PC-3 (cell line): ENCODE data around the gene SIDT1. TPM values are rescaled to one million over a fixed set of nuclear protein-coding genes. Genes with fewer than 3 reads are reported as not detected.

ENCODE experiments used
- ATAC-seq: fragments of 200-7000 bp; cut with Tn5 transposase; 2 replicates; pipeline ENCODE4 v1.9.1; 2020; ENCODE audit warnings: mild to moderate bottlenecking, moderate library complexity
- BruUV-seq: library from RNA; stranded (reverse); fragments of 400-500 nt; replicated peaks from 2 replicates; lab custom pipeline; 2021; lab: Mats Ljungman, UMichigan
- CTCF ChIA-PET: fragments of 300-600 bp; sonication (Branson Sonifier 250); formaldehyde crosslinking; loops from one replicate; lab custom pipeline; 2022; ENCODE audit warnings: antibody characterized with exemption; lab: Charles Lee
- POLR2A ChIA-PET: fragments of 300-600 bp; sonication (Branson Sonifier 250); formaldehyde crosslinking; loops from one replicate; lab custom pipeline; 2022; ENCODE audit warnings: antibody characterized with exemption; ENCODE audit not compliant: unreplicated experiment; lab: Charles Lee
- DNase-seq: peaks from one replicate; pipeline ENCODE4 v3.0.0-alpha.2; 2015
- H2AFZ ChIP-seq: fragments of 300-600 bp; sonication (generic); 2 replicates; pipeline ENCODE4 v1.6.0; 2016; ENCODE audit warnings: antibody characterized with exemption, low read length
- H3F3A ChIP-seq: fragments of 300-600 bp; sonication (generic); one replicate; pipeline ENCODE4 v1.6.0; 2017; ENCODE audit warnings: antibody characterized with exemption, low read length, control low read depth, mild to moderate bottlenecking; ENCODE audit not compliant: unreplicated experiment
- H3K27ac ChIP-seq: fragments of 300-600 bp; sonication (generic); 2 replicates; pipeline ENCODE4 v1.5.1; 2016; ENCODE audit warnings: mild to moderate bottlenecking, low read length
- H3K27me3 ChIP-seq: fragments of 300-600 bp; sonication (generic); 2 replicates; pipeline ENCODE4 v1.6.1; 2016; ENCODE audit warnings: low read length, mixed read lengths
- H3K36me3 ChIP-seq: fragments of 300-600 bp; sonication (generic); 2 replicates; pipeline ENCODE4 v1.6.1; 2016; ENCODE audit warnings: low read depth, mixed run types, low read length, mixed read lengths
- H3K4me1 ChIP-seq: fragments of 300-600 bp; sonication (generic); 2 replicates; pipeline ENCODE4 v1.5.1; 2016; ENCODE audit warnings: low read length; ENCODE audit not compliant: insufficient read depth
- H3K4me2 ChIP-seq: fragments of 300-600 bp; sonication (generic); 2 replicates; pipeline ENCODE4 v1.6.0; 2016; ENCODE audit warnings: low read length
- H3K4me3 ChIP-seq: fragments of 300-600 bp; sonication (generic); 2 replicates; pipeline ENCODE4 v1.5.1; 2016; ENCODE audit warnings: mild to moderate bottlenecking, low read length, mixed read lengths
- H3K79me2 ChIP-seq: fragments of 300-600 bp; sonication (generic); 2 replicates; pipeline ENCODE4 v1.6.1; 2017; ENCODE audit warnings: low read length, mixed read lengths
- H3K9ac ChIP-seq: fragments of 300-600 bp; sonication (generic); 2 replicates; pipeline ENCODE4 v1.6.0; 2016; ENCODE audit warnings: mild to moderate bottlenecking, low read length
- H3K9me2 ChIP-seq: fragments of 300-600 bp; sonication (generic); replicated peaks from 2 replicates; pipeline ENCODE4 v1.6.1; 2016; ENCODE audit warnings: mixed run types, low read length, mixed read lengths
- H3K9me3 ChIP-seq: fragments of 300-600 bp; sonication (generic); 2 replicates; pipeline ENCODE4 v1.6.1; 2016; ENCODE audit warnings: low read length, mixed read lengths
- H4K20me1 ChIP-seq: fragments of 300-600 bp; sonication (generic); 2 replicates; pipeline ENCODE4 v1.6.1; 2016; ENCODE audit warnings: low read length, mixed read lengths
- EZH2 ChIP-seq: fragments of 300-600 bp; sonication (generic); IDR thresholded peaks from one replicate; pipeline ENCODE4 v1.6.1; 2017; ENCODE audit warnings: antibody characterized with exemption, mild to moderate bottlenecking, low read length; ENCODE audit not compliant: unreplicated experiment
- EZH2phosphoT487 ChIP-seq: fragments of 300-600 bp; sonication (generic); IDR thresholded peaks from 2 replicates; pipeline ENCODE4 v1.6.1; 2018; ENCODE audit warnings: mild to moderate bottlenecking, antibody characterized with exemption, low read length, borderline replicate concordance
- intact Hi-C: fragments of 100-400 bp; cut with micrococcal nuclease; formaldehyde crosslinking; loops from 2 replicates; pipeline ENCODE4 v1.9.0; 2023
- total RNA-seq: library from RNA; depleted of rRNA; stranded (reverse); fragments of >200 nt; gene quantifications from 2 replicates; pipeline ENCODE4 v1.2.3, GENCODE V29; 2014
- TF ChIP-seq, protein P1 (sequence below): fragments of 300-600 bp; sonication (generic); conservative IDR thresholded peaks from 2 replicates; pipeline ENCODE4 v1.5.1; 2017; ENCODE audit warnings: antibody characterized with exemption, low read depth, mild to moderate bottlenecking, low read length

The SIDT1 gene
- total RNA-seq, 1 experiment from 2014 or later = 14.1 TPM

- peak overlapping the region; percentile 40 for H3K9ac ChIP-seq
- no peaks in the 10 kb centered on the region for H3K9me3 ChIP-seq
- ATAC-seq = peak; percentile 37
- no peak overlapping the region for H3K4me3 ChIP-seq
- H3K36me3 ChIP-seq = peaks cover 3% of the 10 kb centered on the region; the same call in 1 of the 2 replicates
- no peaks in the 10 kb centered on the region for H4K20me1 ChIP-seq
- no peaks in the 10 kb centered on the region for H3K27me3 ChIP-seq
- H3K79me2 ChIP-seq = peaks cover 12% of the 10 kb centered on the region
- intact Hi-C loops = loop anchor here (10.0 kb wide), 1 partner anchor 193 kb away; the partner anchor contains the start of genes ATP6V1A and NAA50
- DNase-seq = peak; percentile 76
- peak overlapping the region; percentile 23 for H2AFZ ChIP-seq
- H3F3A ChIP-seq = peaks cover 4% of the 10 kb centered on the region
- peak overlapping the region; percentile 96 for H3K27ac ChIP-seq
- CTCF ChIA-PET = interaction anchor here (0.7 kb wide), 1 partner anchor 10 kb away, joined by 7 read pairs; no protein-coding TSS in a partner anchor
- H3K4me2 ChIP-seq = peak overlapping the region; percentile 64
- peaks cover 53% of the 10 kb centered on the region for H3K4me1 ChIP-seq
- BruUV-seq = no TSS peak
- TF ChIP-seq EZH2 = no peak
- no peak for TF ChIP-seq EZH2phosphoT487
- TF ChIP-seq, protein P1, sequence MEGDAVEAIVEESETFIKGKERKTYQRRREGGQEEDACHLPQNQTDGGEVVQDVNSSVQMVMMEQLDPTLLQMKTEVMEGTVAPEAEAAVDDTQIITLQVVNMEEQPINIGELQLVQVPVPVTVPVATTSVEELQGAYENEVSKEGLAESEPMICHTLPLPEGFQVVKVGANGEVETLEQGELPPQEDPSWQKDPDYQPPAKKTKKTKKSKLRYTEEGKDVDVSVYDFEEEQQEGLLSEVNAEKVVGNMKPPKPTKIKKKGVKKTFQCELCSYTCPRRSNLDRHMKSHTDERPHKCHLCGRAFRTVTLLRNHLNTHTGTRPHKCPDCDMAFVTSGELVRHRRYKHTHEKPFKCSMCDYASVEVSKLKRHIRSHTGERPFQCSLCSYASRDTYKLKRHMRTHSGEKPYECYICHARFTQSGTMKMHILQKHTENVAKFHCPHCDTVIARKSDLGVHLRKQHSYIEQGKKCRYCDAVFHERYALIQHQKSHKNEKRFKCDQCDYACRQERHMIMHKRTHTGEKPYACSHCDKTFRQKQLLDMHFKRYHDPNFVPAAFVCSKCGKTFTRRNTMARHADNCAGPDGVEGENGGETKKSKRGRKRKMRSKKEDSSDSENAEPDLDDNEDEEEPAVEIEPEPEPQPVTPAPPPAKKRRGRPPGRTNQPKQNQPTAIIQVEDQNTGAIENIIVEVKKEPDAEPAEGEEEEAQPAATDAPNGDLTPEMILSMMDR = no peak
- POLR2A ChIA-PET = interaction anchor here (0.6 kb wide), 1 partner anchor 53 kb away, joined by 3 read pairs; no protein-coding TSS in a partner anchor
- H3K9me2 ChIP-seq = no peaks in the 10 kb centered on the region
Measured at GRCh38 chr3:113551820-113552219, 19.5 kb downstream of the SIDT1 start.

GRCh38 chr3:113552851-113553250 is 20.5 kb downstream of the SIDT1 start:
- Histone ChIP-seq H4K20me1 (no peaks in the 10 kb centered on the region), H3K4me3 (no peak overlapping the region), H3K79me2 (peaks cover 12% of the 10 kb centered on the region), H3K9me2 (no peaks in the 10 kb centered on the region), H3K9me3 (no peaks in the 10 kb centered on the region), H3K4me1 (peaks cover 63% of the 10 kb centered on the region), H3K27ac (peak overlapping the region; percentile 96), H3K27me3 (no peaks in the 10 kb centered on the region), H3K4me2 (no peak overlapping the region), H3K36me3 (peaks cover 3% of the 10 kb centered on the region; the same call in 1 of the 2 replicates), H3F3A (peaks cover 8% of the 10 kb centered on the region), H2AFZ (no peak overlapping the region), H3K9ac (no peak overlapping the region)
- no TSS peak for BruUV-seq
- POLR2A ChIA-PET = no interaction called here
- CTCF ChIA-PET = no interaction called here
- DNase-seq (peak; percentile 26), ATAC-seq (no peak)
- no peak for TF ChIP-seq EZH2
- TF ChIP-seq, protein P1 = peak; percentile 41
- intact Hi-C loops = loop anchor here (10.0 kb wide), 1 partner anchor 192 kb away; the partner anchor contains the start of genes ATP6V1A and NAA50

DNA sequence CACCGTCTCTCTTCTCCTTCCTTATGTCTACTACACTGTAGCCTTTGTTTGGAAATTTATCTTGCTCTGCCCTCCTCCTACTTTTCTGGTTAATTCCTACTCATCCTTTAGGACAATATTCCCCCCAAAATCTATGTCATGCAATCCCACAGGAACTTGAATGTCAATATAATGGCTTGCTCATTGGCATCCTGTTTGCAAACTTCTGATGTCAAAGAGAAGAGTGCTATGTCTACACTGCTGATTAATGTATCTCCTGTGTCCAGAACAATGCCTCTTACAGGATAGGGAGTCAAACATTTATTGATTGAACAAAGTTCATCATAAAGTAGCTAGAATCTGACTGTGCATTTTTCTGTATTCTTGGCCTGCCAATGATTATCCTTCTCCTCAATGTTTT is 22.8 kb downstream of the SIDT1 start:
- intact Hi-C loops = loop anchor here (1.0 to 10.0 kb wide), 2 partner anchors 19 to 190 kb away; partner anchors contain the start of genes ATP6V1A and NAA50
- ATAC-seq (peak; percentile 52), DNase-seq (peak; percentile 89)
- peak overlapping the region; percentile 79 for H3K9ac ChIP-seq
- peak overlapping the region; percentile 25; the same call in 1 of the 2 replicates for H3K4me2 ChIP-seq
- BruUV-seq = no TSS peak
- H3K4me3 ChIP-seq = no peak overlapping the region
- H4K20me1 ChIP-seq = no peaks in the 10 kb centered on the region
- peak overlapping the region; percentile 96 for H3K27ac ChIP-seq
- peaks cover 12% of the 10 kb centered on the region for H3F3A ChIP-seq
- H3K9me3 ChIP-seq = no peaks in the 10 kb centered on the region
- POLR2A ChIA-PET = interaction anchor here (0.6 to 1.1 kb wide), 2 partner anchors 19 to 23 kb away, joined by 3 to 19 read pairs; no protein-coding TSS in a partner anchor
- H3K36me3 ChIP-seq = 0 out of 2 replicates have a peak, but pooled peaks cover 3% of the 10 kb centered on the region
- TF ChIP-seq EZH2phosphoT487 (no peak), EZH2 (no peak)
- TF ChIP-seq, protein P1 = no peak
- peaks cover 24% of the 10 kb centered on the region for H3K79me2 ChIP-seq
- no peaks in the 10 kb centered on the region for H3K9me2 ChIP-seq
- CTCF ChIA-PET = interaction anchor here (0.9 to 1.6 kb wide), 2 partner anchors 23 to 39 kb away, joined by 4 to 6 read pairs; no protein-coding TSS in a partner anchor
- no peak overlapping the region for H2AFZ ChIP-seq
- no peaks in the 10 kb centered on the region for H3K27me3 ChIP-seq
- H3K4me1 ChIP-seq = peaks cover 82% of the 10 kb centered on the region
